Suppressor macrophage treated with lipopolysaccharide for 1 hour (primary cell): ENCODE data around the gene DEFB115.
"Not testable (repeated sequence)": the region's sequence is repeated elsewhere in the genome, so short reads cannot be mapped to it uniquely, and the experiment has no call there.

Experiments
- DNase-seq, 3 donors: peaks; one replicate each; pipeline ENCODE4 v3.0.0-alpha.2; 2020 to 2022

The DEFB115 gene, protein sequence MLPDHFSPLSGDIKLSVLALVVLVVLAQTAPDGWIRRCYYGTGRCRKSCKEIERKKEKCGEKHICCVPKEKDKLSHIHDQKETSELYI

DNA sequence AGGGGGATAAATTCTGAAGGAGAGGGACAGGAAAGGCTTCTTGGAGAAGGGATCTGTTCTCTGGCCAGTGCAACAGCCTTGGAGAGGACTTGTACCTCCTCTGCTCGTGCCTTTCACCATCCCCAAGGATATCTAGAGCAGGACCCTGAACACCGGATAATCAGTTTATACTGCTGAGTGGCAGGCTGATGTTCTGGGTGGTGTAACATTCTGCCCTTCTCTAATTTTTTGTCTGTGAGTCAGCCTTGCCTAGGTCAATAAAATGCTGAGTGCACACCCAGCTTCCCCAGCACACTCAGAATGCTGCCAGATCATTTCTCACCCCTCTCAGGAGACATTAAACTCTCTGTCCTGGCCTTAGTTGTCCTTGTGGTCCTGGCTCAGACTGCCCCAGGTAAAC is at the start of gene DEFB115:
TSS of gene DEFB115 (plus strand) at position 301 of the 400 bp plus-strand sequence. CDS start at position 301, 0 bp downstream.
- no peak for DNase-seq

- no peak for DNase-seq
These were observed 20.5 kb upstream of the DEFB115 start for GRCh38 chr20:31236953-31237352.

GRCh38 chr20:31237763-31238162 is 19.7 kb upstream of the DEFB115 start:
- no peak for DNase-seq

GRCh38 chr20:31239139-31239538 is 18.3 kb upstream of the DEFB115 start:
- DNase-seq = no peak

DNA sequence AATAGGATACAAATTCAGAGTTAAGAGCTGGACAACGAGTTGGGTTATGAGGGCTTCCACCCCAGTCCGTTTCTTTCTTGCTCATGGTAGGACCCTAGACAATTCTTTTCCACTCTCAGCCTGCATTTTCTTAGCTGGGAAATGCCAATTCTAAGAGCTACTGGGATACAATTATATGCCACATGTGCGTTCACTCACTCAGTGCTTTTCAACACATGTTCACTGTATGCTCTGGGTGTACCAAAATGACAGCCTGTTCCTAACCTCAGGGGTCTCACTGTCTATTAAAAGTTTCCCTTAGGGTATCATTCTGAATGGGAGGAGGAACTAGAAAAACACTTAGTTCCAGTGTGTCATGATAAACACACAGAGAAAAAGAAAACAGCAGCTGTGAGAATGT is 505 bp upstream of the DEFB115 start:
- DNase-seq = no peak

GRCh38 chr20:31260326-31260932 is 3.0 kb downstream of the DEFB115 start:
- DNase-seq = peak in 2 of 3 donors; percentile 18 to 24

DNA sequence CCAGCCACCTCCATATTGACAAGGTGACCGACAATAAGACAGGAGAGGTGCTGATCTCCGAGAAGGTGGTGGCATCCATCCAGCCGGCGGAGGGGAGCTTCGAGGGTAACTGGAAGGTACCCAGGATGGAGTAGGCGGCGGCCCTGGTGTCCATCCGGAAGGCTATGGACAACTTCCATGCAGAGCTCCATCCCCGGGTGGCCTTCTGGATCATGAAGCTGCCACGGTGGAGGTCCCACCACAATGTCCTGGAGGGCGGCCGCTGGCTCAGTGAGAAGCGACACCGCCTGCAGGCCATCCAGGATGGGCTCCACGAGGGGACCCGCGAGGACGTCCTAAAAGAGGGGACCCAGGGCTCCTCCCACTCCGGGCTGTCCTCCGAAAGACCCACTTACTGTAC is 17.0 kb downstream of the DEFB115 start:
- DNase-seq = no peak

GRCh38 chr20:31278178-31278577 is 20.7 kb downstream of the DEFB115 start:
- DNase-seq = no peak

DNA sequence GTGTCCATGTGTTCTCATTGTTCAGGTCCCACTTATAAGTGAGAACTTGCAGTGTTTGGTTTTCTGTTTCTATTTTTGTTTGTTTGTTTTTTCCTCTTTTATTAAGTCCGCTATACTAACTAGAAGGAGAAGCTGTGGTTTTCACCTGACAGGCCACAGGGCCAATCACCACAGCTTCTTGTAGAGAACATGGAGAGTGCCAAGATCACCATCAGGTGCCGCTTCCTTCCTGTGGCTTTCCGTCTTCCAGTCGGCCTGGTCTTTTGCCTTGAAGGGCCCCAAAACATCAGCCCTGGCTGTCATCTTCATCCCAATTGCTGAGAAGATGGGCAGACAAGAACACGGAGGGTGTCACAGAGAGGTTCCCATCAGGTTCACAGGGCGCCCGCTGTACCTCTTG is 27.5 kb downstream of the DEFB115 start:
- DNase-seq = not testable (repeated sequence)

DNA sequence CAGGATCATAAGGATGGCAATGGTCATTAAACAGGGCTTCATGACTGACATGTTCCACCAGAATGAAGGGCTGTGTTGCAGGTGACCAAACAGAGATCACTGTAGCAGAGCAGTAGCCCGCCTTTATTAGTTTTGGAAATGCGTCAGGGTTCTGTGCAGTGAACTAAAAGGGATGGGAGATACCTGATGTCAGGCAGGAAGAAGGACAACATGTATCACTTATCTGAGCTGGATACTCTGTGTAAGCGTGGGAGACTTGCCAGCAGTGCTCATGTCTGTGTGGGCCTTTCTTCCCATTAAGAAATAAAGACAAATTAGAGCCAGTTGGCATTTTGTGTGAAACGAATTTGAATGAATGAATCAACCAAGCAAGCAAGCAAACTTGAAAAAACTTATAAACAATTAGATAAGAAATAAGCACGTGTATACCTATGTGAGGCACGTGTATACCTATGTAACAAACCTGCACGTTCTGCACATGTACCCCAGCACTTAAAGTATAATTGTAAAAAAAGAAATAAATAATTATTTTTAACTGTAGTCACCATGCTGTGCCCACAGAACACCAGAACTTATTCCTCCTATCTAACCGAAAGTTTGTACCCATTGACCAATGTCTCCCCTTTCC is 51.2 kb downstream of the DEFB115 start, which contains the start of gene DEFB116:
TSS of gene DEFB116 (minus strand) at position 51 of the 628 bp plus-strand sequence. CDS start at position 51, 0 bp downstream.
- DNase-seq = no peak
